GM23338 (cell line): Measurements from ENCODE around the gene ITGB7.

Experiments
- CREB1 ChIP-seq: fragments of 250-450 bp; sonication (Bioruptor Pico); IDR thresholded peaks from 2 replicates; pipeline ENCODE4 v1.5.0; 2020; ENCODE audit warnings: low read depth, mild to moderate bottlenecking, moderate library complexity
- CTCF ChIP-seq, 2 experiments: fragments of 200-600 bp in 1 of 2; sonication (generic) in 1 of 2; conservative IDR thresholded peaks; 2 replicates each; pipeline versions ENCODE4 v1.5.1 to v1.6.1; 2016 to 2017; ENCODE audit warnings: antibody characterized with exemption in 2 of 2, low read depth in 2 of 2, mild to moderate bottlenecking in 2 of 2, moderate library complexity in 1 of 2
- EZH2 ChIP-seq: fragments of 200-600 bp; sonication (generic); IDR thresholded peaks from one replicate; pipeline ENCODE4 v1.8.0; 2017; ENCODE audit warnings: antibody characterized with exemption, mild to moderate bottlenecking, low read depth; ENCODE audit not compliant: unreplicated experiment
- EZH2phosphoT487 ChIP-seq: fragments of 200-600 bp; sonication (generic); IDR thresholded peaks from one replicate; pipeline ENCODE4 v1.8.1; 2018; ENCODE audit warnings: antibody characterized with exemption; ENCODE audit not compliant: unreplicated experiment
- NANOG ChIP-seq: IDR thresholded peaks from 2 replicates; pipeline ENCODE4 v1.6.1; 2016; ENCODE audit warnings: antibody characterized with exemption, borderline replicate concordance
- POLR2AphosphoS5 ChIP-seq: IDR thresholded peaks from 2 replicates; pipeline ENCODE4 v1.6.1; 2016; ENCODE audit warnings: antibody characterized with exemption, low read depth
- REST ChIP-seq: IDR thresholded peaks from one replicate; pipeline ENCODE4 v1.6.1; 2018; ENCODE audit warnings: antibody characterized with exemption; ENCODE audit not compliant: unreplicated experiment
- STAT1 ChIP-seq: IDR thresholded peaks from one replicate; pipeline ENCODE4 v1.6.1; 2016; ENCODE audit warnings: antibody characterized with exemption; ENCODE audit not compliant: unreplicated experiment

GRCh38 chr12:53212931-53213330, 5.9 kb upstream of the ITGB7 start:
- no peak for TF ChIP-seq CTCF (conservative IDR thresholded peaks at IDR 0.05; ENCODE audit: low read depth in 2 of 2)
- TF ChIP-seq REST = no peak
- no peak for TF ChIP-seq POLR2AphosphoS5
- TF ChIP-seq EZH2 = no peak
- TF ChIP-seq EZH2phosphoT487 = no peak
- TF ChIP-seq CREB1 (CRISPR knock-in tag) = no peak
- no peak for TF ChIP-seq STAT1
- no peak for TF ChIP-seq NANOG
